ENCODE results near the gene DIPK1B.

The DIPK1B gene

DNA sequence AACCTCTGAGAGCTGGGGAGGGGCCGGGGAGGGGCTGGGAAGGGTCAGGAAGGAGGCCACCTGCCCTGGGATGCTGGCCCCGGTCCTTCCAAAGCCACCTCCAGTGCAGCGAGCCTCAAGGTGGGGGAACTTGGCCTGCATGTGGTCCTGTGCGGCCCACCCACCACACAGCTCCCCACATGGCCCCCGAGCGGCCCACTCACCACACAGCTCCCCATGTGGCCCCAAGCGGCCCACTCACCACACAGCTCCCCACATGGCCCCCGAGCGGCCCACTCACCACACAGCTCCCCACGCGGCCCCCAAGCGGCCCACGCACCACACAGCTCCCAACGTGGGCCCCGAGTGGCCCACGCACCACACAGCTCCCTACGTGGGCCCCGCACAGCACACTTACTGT is 32.4 kb downstream of the DIPK1B start:
- TF ChIP-seq, protein P1, sequence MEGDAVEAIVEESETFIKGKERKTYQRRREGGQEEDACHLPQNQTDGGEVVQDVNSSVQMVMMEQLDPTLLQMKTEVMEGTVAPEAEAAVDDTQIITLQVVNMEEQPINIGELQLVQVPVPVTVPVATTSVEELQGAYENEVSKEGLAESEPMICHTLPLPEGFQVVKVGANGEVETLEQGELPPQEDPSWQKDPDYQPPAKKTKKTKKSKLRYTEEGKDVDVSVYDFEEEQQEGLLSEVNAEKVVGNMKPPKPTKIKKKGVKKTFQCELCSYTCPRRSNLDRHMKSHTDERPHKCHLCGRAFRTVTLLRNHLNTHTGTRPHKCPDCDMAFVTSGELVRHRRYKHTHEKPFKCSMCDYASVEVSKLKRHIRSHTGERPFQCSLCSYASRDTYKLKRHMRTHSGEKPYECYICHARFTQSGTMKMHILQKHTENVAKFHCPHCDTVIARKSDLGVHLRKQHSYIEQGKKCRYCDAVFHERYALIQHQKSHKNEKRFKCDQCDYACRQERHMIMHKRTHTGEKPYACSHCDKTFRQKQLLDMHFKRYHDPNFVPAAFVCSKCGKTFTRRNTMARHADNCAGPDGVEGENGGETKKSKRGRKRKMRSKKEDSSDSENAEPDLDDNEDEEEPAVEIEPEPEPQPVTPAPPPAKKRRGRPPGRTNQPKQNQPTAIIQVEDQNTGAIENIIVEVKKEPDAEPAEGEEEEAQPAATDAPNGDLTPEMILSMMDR (IDR thresholded peaks at IDR 0.05; ENCODE audit: low read length, missing control alignments): no peak
- H3K4me3 ChIP-seq (replicated peaks; ENCODE audit: low read depth, low read length): no peak overlapping the region
- DNase-seq (ENCODE audit: low read depth): no peak

DNA sequence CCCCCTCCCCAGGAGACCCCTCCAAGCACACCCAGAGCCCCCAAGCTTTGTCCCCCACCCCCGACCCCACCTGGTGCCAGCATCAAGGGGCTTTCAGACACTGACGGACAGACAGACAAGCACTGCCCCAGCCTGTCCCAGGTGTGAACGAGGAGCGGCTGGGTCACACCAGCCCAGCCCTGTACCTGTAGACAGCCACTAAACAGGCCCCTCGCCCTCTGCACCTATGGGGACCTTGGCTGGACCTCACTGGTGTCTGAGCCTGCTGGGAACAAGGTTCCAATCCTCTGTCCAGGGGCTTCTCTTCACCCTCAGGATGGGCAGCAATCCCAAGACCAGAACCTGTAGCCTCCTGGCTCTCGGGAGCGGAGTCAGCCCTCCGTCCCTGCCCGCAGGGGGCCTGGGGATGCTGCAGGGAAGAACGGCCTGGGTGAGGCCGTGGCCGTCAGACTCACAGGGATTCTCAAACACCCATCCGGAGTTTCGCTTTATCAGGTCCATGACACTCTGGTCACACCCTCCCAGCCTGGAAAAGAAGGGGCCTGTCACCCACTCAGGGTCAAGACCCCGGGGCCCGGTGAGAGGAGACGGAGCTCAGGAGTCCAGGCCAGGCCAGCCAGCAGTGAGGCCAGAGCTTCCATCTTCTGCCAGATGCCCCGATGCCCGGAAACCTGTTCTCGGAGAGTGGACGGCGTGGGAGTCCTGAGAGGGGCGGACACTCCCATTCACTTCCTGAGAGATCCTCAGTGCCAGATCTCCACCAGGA is 33.2 kb downstream of the DIPK1B start:
- H3K4me3 ChIP-seq (replicated peaks; ENCODE audit: low read depth, low read length): no peak overlapping the region
- DNase-seq (ENCODE audit: low read depth): no peak
- TF ChIP-seq, protein P1 (IDR thresholded peaks at IDR 0.05; ENCODE audit: low read length, missing control alignments): no peak

DNA sequence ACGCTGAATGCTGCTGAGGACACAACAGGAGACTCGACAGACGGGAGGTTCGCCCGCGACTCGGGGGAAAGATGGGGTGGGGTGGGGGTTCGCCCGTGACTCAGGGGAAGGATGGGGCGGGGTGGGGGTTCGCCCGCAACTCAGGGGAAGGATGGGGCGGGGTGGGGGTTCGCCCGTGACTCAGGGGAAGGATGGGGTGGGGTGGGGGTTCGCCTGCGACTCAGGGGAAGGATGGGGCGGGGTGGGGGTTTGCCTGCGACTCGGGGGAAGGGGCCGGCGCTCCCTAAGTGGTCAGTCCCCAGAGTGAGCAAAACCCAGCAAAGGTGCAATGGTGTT is 33.8 kb downstream of the DIPK1B start:
- TF ChIP-seq, protein P1 (IDR thresholded peaks at IDR 0.05; ENCODE audit: low read length, missing control alignments): no peak
- H3K4me3 ChIP-seq (replicated peaks; ENCODE audit: low read depth, low read length): no peak overlapping the region
- no peak for DNase-seq (ENCODE audit: low read depth)

DNA sequence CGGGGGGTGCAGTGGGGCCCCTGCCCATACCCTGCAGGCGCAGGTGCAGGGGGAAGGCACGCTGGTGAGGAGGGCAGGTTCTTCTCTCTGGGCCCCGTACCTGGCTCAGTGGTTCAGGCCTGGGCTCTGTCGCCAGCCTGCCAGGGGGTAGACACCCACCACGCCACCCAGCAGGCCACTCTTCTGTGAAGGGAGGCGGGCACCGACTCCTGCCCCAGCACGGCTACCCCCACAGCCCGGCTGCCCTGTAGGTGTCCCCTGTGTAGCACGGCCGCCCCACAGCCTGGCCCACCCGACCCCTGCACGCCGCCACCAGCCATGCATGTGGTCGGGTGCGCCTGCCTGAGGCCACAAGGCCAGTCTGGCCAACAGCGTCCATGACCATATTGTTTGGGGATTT is 34.2 kb downstream of the DIPK1B start:
- TF ChIP-seq, protein P1 (IDR thresholded peaks at IDR 0.05; ENCODE audit: low read length, missing control alignments): no peak
- no peak overlapping the region for H3K4me3 ChIP-seq (replicated peaks; ENCODE audit: low read depth, low read length)
- no peak for DNase-seq (ENCODE audit: low read depth)

DNA sequence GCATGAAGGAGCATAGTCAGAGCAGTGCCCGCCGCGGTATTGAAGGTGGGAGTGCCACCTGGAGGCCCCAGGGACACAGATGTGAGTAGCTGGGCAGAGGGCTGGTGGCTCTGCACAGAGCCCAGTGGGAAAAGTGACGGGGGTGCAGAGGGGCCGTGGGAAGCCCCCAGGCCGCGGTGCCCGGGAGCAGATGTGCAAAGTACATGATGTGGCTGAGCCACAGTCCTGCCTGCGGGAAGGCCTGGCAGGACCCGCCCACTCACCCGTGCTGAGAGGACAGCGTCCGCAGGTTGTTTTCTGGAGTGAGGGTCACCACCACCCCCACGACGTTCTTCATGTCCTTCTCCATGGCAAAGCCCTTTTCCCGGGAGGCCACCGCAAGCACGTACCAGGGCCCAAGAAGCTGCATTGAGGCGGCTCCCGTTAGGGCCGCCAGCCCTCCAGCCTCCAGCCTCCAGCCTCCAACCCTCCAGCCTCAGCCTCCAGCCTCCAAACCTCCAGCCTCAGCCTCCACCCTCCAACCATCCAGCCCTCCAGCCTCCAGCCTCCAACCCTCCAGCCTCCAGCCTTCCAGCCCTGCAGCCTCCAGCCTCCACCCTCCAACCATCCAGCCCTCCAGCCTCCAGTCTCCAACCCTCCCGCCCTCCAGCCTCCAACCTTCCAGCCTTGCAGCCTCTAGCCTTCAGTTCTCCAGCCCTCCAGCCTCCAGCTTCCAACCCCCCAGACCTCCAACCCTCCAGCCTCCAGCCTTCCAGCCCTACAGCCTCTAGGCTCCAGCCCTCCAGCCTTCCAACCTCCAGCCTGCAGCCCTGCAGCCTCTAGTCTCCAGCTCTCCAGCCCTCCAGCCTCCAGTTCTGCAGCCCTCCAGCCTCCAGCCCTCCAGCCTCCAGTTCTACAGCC is 35.0 kb downstream of the DIPK1B start:
- no peak overlapping the region for H3K4me3 ChIP-seq (replicated peaks; ENCODE audit: low read depth, low read length)
- TF ChIP-seq, protein P1 (IDR thresholded peaks at IDR 0.05; ENCODE audit: low read length, missing control alignments): no peak

DNA sequence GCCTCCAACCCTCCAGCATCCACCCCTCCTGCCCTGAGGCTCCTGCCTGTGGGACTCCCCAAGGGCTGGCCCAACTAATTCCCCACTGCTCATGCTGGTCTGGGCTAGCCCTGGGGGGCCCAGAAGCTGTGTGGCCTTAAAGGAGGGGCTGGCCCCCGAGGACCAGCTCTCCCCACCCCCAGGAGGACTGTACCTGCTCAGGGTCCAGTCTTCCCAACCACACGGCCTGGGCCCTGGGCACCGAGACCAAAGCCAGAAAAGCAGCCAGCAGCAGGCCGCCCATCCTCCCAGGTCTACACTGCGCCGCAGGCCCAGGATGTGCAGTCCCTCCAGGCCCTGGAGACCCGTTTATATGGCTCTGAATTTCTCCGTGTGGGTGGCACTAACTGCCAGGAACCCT is 35.8 kb downstream of the DIPK1B start, which contains the start of gene LCN6:
TSS of gene LCN6 (minus strand) at position 325 of the 400 bp plus-strand sequence. CDS start at position 283, 42 bp downstream.
- no peak for DNase-seq (ENCODE audit: low read depth)
- TF ChIP-seq, protein P1 (IDR thresholded peaks at IDR 0.05; ENCODE audit: low read length, missing control alignments): no peak
- no peak within 1 kb of the TSS for H3K4me3 ChIP-seq (replicated peaks; ENCODE audit: low read depth, low read length)

More for the DNA sequence above, 35.0 kb downstream of the DIPK1B start:
- DNase-seq (ENCODE audit: low read depth): no peak

Data from fibroblast of pulmonary artery (primary cell).